HK-2 (cell line): ENCODE results near the gene AFAP1.

Source experiments
- DNase-seq: peaks from one replicate; pipeline ENCODE4 v3.0.0-alpha.2; 2018; ENCODE audit not compliant: unreplicated experiment

The AFAP1 gene

GRCh38 chr4:7804756-7805385 is 134.8 kb downstream of the AFAP1 start:
- no peak for DNase-seq

- peak; percentile 86 for DNase-seq
Observed at GRCh38 chr4:7803992-7804755, 135.5 kb downstream of the AFAP1 start.

- DNase-seq, result no peak
Observed at GRCh38 chr4:7803371-7803770, 136.3 kb downstream of the AFAP1 start.

GRCh38 chr4:7802093-7802726 is 137.5 kb downstream of the AFAP1 start:
- peak; percentile 74 for DNase-seq

- DNase-seq, result no peak
Observed at GRCh38 chr4:7801641-7802040, 138.0 kb downstream of the AFAP1 start.

GRCh38 chr4:7801001-7801400 is 138.7 kb downstream of the AFAP1 start:
- DNase-seq, result no peak

GRCh38 chr4:7800410-7800809 is 139.3 kb downstream of the AFAP1 start:
- DNase-seq, result no peak

- DNase-seq, result no peak
Observed at GRCh38 chr4:7799736-7800135, 139.9 kb downstream of the AFAP1 start.

GRCh38 chr4:7799306-7799705 is 140.4 kb downstream of the AFAP1 start:
- no peak for DNase-seq

GRCh38 chr4:7798178-7798995 is 141.3 kb downstream of the AFAP1 start:
- DNase-seq, result no peak

- DNase-seq, result no peak
Observed at GRCh38 chr4:7797330-7797729, 142.3 kb downstream of the AFAP1 start.

- no peak for DNase-seq
Observed at GRCh38 chr4:7795983-7796382, 143.7 kb downstream of the AFAP1 start.

GRCh38 chr4:7793186-7793585 is 146.5 kb downstream of the AFAP1 start:
- DNase-seq, result no peak

- no peak for DNase-seq
Observed at GRCh38 chr4:7792616-7793015, 147.0 kb downstream of the AFAP1 start.

- DNase-seq, result no peak
Observed at GRCh38 chr4:7790999-7791398, 148.7 kb downstream of the AFAP1 start.

- no peak for DNase-seq
Observed at GRCh38 chr4:7790023-7790422, 149.6 kb downstream of the AFAP1 start.

- DNase-seq, result no peak
Observed at GRCh38 chr4:7788694-7789425, 150.8 kb downstream of the AFAP1 start.

GRCh38 chr4:7788193-7788592 is 151.5 kb downstream of the AFAP1 start:
- DNase-seq, result no peak

- no peak for DNase-seq
Observed at GRCh38 chr4:7787681-7788141, 151.9 kb downstream of the AFAP1 start.

- DNase-seq, result no peak
Observed at GRCh38 chr4:7787067-7787466, 152.6 kb downstream of the AFAP1 start.

- no peak for DNase-seq
Observed at GRCh38 chr4:7786517-7786916, 153.1 kb downstream of the AFAP1 start.
